ENCODE measurements around the gene PCMTD2.

PCMTD2 gene

DNA sequence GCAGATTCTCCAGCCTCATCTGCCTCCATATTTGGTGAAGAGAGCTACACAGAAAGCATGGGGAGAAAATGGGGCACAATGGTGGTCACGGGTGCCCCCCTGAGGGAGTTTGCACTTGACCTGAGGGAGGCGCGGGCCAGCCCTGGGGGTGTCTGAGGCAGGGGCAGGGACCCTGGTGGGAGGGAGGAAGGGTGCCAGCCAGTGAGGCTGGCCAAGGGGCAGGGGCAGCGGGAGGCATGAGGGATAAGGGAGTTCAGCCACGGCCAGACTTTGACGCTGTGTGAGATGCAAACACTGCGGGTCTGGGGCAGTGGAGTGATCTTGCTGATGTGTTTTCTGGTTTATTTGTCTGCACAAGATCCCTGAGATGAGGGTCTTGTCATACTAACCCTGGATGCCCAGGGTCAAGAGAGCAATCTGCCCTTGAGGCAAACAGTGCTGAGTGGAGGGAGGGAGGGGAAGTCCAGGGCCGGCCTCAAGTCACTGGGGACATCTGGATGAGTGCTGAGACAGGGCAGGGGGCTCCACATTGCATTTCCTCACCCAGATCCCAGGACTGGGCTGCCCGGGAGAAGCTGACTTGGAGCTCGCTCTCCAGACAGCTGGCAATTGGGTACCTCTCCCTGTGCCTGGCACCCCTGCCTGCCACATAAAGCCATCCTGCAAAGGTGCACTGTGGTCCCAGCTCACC is 8.8 kb upstream of the PCMTD2 start:
- H3K4me3 ChIP-seq (ENCODE audit: low read depth, low read length): no peak overlapping the region
- TF ChIP-seq, protein P1, sequence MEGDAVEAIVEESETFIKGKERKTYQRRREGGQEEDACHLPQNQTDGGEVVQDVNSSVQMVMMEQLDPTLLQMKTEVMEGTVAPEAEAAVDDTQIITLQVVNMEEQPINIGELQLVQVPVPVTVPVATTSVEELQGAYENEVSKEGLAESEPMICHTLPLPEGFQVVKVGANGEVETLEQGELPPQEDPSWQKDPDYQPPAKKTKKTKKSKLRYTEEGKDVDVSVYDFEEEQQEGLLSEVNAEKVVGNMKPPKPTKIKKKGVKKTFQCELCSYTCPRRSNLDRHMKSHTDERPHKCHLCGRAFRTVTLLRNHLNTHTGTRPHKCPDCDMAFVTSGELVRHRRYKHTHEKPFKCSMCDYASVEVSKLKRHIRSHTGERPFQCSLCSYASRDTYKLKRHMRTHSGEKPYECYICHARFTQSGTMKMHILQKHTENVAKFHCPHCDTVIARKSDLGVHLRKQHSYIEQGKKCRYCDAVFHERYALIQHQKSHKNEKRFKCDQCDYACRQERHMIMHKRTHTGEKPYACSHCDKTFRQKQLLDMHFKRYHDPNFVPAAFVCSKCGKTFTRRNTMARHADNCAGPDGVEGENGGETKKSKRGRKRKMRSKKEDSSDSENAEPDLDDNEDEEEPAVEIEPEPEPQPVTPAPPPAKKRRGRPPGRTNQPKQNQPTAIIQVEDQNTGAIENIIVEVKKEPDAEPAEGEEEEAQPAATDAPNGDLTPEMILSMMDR (IDR thresholded peaks at IDR 0.05; ENCODE audit: low read depth, low read length): no peak

- no peak overlapping the region for H3K4me3 ChIP-seq (ENCODE audit: low read depth, low read length)
- TF ChIP-seq, protein P1 (IDR thresholded peaks at IDR 0.05; ENCODE audit: low read depth, low read length): no peak
These were observed 8.3 kb upstream of the PCMTD2 start for GRCh38 chr20:64247307-64247618.

- TF ChIP-seq, protein P1 (IDR thresholded peaks at IDR 0.05; ENCODE audit: low read depth, low read length): no peak
- H3K4me3 ChIP-seq (ENCODE audit: low read depth, low read length): no peak overlapping the region
These were observed 7.3 kb upstream of the PCMTD2 start for GRCh38 chr20:64247970-64248841.

GRCh38 chr20:64250027-64250426 is 5.5 kb upstream of the PCMTD2 start:
- TF ChIP-seq, protein P1 (IDR thresholded peaks at IDR 0.05; ENCODE audit: low read depth, low read length): no peak
- H3K4me3 ChIP-seq (ENCODE audit: low read depth, low read length): no peak overlapping the region

- no peak overlapping the region for H3K4me3 ChIP-seq (ENCODE audit: low read depth, low read length)
- TF ChIP-seq, protein P1 (IDR thresholded peaks at IDR 0.05; ENCODE audit: low read depth, low read length): no peak
These were observed 2.6 kb upstream of the PCMTD2 start for GRCh38 chr20:64253000-64253383.

DNA sequence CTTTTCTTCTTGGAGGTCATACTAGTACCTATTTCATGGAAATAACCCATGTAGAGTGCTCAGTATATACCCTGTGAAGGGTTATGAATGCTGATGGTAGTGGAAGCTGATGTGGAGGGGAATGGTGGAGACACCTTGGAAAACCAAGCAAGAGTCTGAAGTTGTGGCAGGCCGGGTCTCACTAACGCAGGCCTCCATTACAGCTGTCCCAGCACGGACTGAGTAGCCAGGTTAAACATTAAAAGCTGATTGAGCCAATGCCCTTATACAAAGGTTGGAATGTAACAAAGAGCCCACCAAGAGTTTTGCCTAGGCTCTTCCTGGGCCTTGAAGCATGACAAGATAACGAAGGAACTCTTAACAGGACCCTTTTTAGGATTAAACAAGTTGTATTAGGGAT is 2.1 kb upstream of the PCMTD2 start:
- no peak overlapping the region for H3K4me3 ChIP-seq (ENCODE audit: low read depth, low read length)
- TF ChIP-seq, protein P1 (IDR thresholded peaks at IDR 0.05; ENCODE audit: low read depth, low read length): no peak

- TF ChIP-seq, protein P1 (IDR thresholded peaks at IDR 0.05; ENCODE audit: low read depth, low read length): no peak
- H3K4me3 ChIP-seq (ENCODE audit: low read depth, low read length): no peak overlapping the region
These were observed 1.4 kb upstream of the PCMTD2 start for GRCh38 chr20:64254156-64254555.
